NT2/D1 (cell line): ENCODE measurements around the gene TEX2.

Experiments used
- SUZ12 ChIP-seq: IDR thresholded peaks from 2 replicates; pipeline ENCODE4 v1.6.1; 2011; ENCODE audit not compliant: insufficient read length, insufficient read depth; ENCODE audit errors: extremely low read depth
- YY1 ChIP-seq: IDR thresholded peaks from 2 replicates; pipeline ENCODE4 v1.6.1; 2011; ENCODE audit not compliant: insufficient read length, insufficient read depth

- TF ChIP-seq SUZ12 (no peak), YY1 (no peak)
Measured at GRCh38 chr17:64276961-64277505, 14.0 kb upstream of the TEX2 start.
